DOHH2 (cell line): ENCODE results near the gene PSEN2.

Source experiments
- EZH2phosphoT487 ChIP-seq: fragments of 200-600 bp; sonication (generic); IDR thresholded peaks from 2 replicates; pipeline ENCODE4 v1.6.1; 2017; ENCODE audit warnings: borderline replicate concordance, mild to moderate bottlenecking, antibody characterized with exemption, low read length, moderate library complexity, mixed read lengths
- TF ChIP-seq, protein P1 (sequence below): fragments of 200-600 bp; sonication (generic); IDR thresholded peaks from one replicate; pipeline ENCODE4 v1.5.1; 2014; ENCODE audit warnings: antibody characterized with exemption, mild to moderate bottlenecking, low read depth, low read length; ENCODE audit not compliant: poor library complexity, severe bottlenecking

DNA sequence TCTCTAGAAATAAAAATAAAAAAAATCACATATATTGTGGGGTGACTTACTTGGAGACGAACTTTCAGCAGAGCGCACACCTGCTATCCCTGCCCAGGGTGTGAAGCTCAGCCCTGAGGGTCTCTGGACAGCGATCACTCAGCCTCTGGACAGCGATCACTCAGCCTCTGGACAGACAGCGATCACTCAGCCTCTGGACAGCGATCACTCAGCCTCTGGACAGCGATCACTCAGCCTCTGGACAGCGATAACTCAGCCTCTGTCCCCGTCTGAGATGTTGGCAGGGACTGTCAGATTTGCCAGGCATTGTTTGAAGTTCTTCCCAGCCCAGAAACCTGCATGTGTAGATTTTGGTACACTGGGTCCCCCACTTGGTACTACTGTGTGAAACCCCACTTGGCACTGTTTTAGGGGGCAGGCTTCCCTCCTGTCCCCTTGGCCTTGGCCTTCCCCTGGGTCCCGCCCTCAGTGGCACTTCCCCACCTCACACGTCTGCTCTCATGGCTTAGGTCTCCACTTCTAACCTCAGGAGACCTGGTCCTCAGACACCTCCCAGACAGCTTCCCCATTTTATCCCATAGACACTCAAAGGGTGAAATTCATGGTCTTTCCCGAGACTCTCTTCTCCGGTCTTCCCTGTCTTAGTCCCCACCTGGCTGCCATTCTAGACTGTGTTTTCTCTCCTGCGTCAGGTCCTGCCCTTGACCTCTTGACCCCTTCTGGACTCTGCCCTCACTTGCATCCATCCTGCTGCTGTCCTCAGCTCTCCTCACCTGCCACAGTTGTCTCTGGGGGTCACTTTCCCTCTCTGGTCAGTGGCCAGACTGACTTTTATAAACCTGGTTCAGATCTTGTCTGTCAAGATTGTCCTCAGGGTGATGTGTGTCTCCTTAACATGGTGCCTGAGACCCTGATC is 10.2 kb downstream of the PSEN2 start:
- TF ChIP-seq, protein P1, sequence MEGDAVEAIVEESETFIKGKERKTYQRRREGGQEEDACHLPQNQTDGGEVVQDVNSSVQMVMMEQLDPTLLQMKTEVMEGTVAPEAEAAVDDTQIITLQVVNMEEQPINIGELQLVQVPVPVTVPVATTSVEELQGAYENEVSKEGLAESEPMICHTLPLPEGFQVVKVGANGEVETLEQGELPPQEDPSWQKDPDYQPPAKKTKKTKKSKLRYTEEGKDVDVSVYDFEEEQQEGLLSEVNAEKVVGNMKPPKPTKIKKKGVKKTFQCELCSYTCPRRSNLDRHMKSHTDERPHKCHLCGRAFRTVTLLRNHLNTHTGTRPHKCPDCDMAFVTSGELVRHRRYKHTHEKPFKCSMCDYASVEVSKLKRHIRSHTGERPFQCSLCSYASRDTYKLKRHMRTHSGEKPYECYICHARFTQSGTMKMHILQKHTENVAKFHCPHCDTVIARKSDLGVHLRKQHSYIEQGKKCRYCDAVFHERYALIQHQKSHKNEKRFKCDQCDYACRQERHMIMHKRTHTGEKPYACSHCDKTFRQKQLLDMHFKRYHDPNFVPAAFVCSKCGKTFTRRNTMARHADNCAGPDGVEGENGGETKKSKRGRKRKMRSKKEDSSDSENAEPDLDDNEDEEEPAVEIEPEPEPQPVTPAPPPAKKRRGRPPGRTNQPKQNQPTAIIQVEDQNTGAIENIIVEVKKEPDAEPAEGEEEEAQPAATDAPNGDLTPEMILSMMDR = no peak
- no peak for TF ChIP-seq EZH2phosphoT487
